GM23338 (cell line): ENCODE measurements around the gene DRC7.

ENCODE experiments used
- EZH2 ChIP-seq: fragments of 200-600 bp; sonication (generic); IDR thresholded peaks from one replicate; pipeline ENCODE4 v1.8.0; 2017; ENCODE audit warnings: antibody characterized with exemption, mild to moderate bottlenecking, low read depth; ENCODE audit not compliant: unreplicated experiment
- EZH2phosphoT487 ChIP-seq: fragments of 200-600 bp; sonication (generic); IDR thresholded peaks from one replicate; pipeline ENCODE4 v1.8.1; 2018; ENCODE audit warnings: antibody characterized with exemption; ENCODE audit not compliant: unreplicated experiment
- POLR2AphosphoS5 ChIP-seq: IDR thresholded peaks from 2 replicates; pipeline ENCODE4 v1.6.1; 2016; ENCODE audit warnings: antibody characterized with exemption, low read depth
- TF ChIP-seq, protein P1 (sequence below), 2 experiments: fragments of 200-600 bp in 1 of 2; sonication (generic) in 1 of 2; conservative IDR thresholded peaks; 2 replicates each; pipeline versions ENCODE4 v1.5.1 to v1.6.1; 2016 to 2017; ENCODE audit warnings: antibody characterized with exemption in 2 of 2, low read depth in 2 of 2, mild to moderate bottlenecking in 2 of 2, moderate library complexity in 1 of 2

GRCh38 chr16:57694231-57694724, 328 bp upstream of the DRC7 start:
- no peak for TF ChIP-seq POLR2AphosphoS5
- TF ChIP-seq, protein P1, sequence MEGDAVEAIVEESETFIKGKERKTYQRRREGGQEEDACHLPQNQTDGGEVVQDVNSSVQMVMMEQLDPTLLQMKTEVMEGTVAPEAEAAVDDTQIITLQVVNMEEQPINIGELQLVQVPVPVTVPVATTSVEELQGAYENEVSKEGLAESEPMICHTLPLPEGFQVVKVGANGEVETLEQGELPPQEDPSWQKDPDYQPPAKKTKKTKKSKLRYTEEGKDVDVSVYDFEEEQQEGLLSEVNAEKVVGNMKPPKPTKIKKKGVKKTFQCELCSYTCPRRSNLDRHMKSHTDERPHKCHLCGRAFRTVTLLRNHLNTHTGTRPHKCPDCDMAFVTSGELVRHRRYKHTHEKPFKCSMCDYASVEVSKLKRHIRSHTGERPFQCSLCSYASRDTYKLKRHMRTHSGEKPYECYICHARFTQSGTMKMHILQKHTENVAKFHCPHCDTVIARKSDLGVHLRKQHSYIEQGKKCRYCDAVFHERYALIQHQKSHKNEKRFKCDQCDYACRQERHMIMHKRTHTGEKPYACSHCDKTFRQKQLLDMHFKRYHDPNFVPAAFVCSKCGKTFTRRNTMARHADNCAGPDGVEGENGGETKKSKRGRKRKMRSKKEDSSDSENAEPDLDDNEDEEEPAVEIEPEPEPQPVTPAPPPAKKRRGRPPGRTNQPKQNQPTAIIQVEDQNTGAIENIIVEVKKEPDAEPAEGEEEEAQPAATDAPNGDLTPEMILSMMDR (conservative IDR thresholded peaks at IDR 0.05; ENCODE audit: low read depth in 2 of 2) = no peak
- no peak for TF ChIP-seq EZH2
- TF ChIP-seq EZH2phosphoT487 = no peak
